GM21825 (cell line): ENCODE results near the gene EPOP.
"Not testable (repeated sequence)": the region's sequence is repeated elsewhere in the genome, so short reads cannot be mapped to it uniquely, and the experiment has no call there.

Experiments used
- ATAC-seq: cut with Tn5 transposase; IDR thresholded peaks from one replicate; pipeline ENCODE4 v1.9.1; 2021; ENCODE audit warnings: mild to moderate bottlenecking, moderate library complexity; ENCODE audit not compliant: unreplicated experiment

EPOP gene

GRCh38 chr17:38654411-38655398 lies 20.1 kb downstream of the EPOP start:
- no peak for ATAC-seq

GRCh38 chr17:38653679-38654078 lies 21.1 kb downstream of the EPOP start:
- ATAC-seq, result no peak

- no peak for ATAC-seq
Observed at GRCh38 chr17:38653230-38653629, 21.5 kb downstream of the EPOP start.

GRCh38 chr17:38650653-38651173 lies 24.0 kb downstream of the EPOP start:
- ATAC-seq, result not testable (repeated sequence)

GRCh38 chr17:38637951-38638350 lies 36.8 kb downstream of the EPOP start:
- no peak for ATAC-seq

GRCh38 chr17:38636054-38636453 lies 38.7 kb downstream of the EPOP start:
- no peak for ATAC-seq

- ATAC-seq, result no peak
Observed at GRCh38 chr17:38632334-38632733, 42.4 kb downstream of the EPOP start.

GRCh38 chr17:38628441-38628840 lies 46.3 kb downstream of the EPOP start:
- no peak for ATAC-seq

GRCh38 chr17:38627957-38628356 lies 46.8 kb downstream of the EPOP start:
- ATAC-seq, result no peak

GRCh38 chr17:38626606-38627226 lies 48.0 kb downstream of the EPOP start:
- not testable (repeated sequence) for ATAC-seq

- no peak for ATAC-seq
Observed at GRCh38 chr17:38625482-38625881, 49.3 kb downstream of the EPOP start.

- ATAC-seq, result peak; percentile 63
Observed at GRCh38 chr17:38624782-38625355, 49.9 kb downstream of the EPOP start.
